Measurements from ENCODE around the gene TFDP1. TPM values are rescaled to one million over a fixed set of nuclear protein-coding genes. Genes with fewer than 3 reads are reported as not detected.

The TFDP1 gene
- total RNA-seq, 4 donors from 2014 or later, result 24.3 to 164 (median 49.1) TPM

DNA sequence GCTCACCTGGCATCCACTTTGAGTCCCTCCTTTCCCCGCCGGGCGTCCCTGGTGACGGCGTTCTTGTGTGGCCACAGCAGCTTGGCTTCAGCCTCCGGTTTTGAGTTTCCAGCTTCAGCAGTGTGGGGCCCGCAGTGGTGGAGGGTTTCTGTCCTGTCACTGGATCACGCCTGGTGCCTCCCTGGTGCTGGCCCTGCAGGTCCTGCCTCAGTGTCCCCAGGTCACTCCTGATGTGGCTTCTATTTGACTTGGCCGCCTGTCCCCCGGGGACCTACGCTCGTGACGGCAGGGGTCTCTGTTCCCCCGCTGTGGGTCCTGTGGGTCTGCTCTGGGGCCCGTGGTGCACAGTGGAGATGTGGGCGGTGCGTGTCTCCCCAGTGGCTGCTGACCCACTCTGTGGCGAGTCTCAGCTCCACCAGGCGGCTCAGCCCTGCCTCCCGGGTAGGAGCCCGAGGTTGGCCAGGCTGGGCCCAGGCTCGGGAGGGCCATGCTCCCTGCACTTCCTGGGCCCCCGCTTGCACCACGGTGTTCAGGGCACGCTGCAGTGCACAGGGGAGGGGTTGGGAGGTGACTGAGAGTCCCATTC lies 71.5 kb downstream of the TFDP1 start:
- no peaks in the 10 kb centered on the region for H3K9me3 ChIP-seq
- in situ Hi-C loops (cut with MboI; ENCODE audit: low pct_ligation_motif_present in 1 of 4, low pct_unique_long_range_greater_than_20kb in 1 of 4, low sequenced_read_pairs in 3 of 4), result no loop called here
- 85% methylated on average over 14 of the region's 25 CpGs; no CpG with 5 or more reads in 1 of the 2 donors for WGBS, 2 donors (ENCODE audit: low coverage in 1 of 2)
- H3K4me1 ChIP-seq, result peaks cover 0 to 3% (median 0%) of the 10 kb centered on the region in 4 donors
- no peak for TF ChIP-seq EP300 (IDR thresholded peaks at IDR 0.05; ENCODE audit: low read depth)
- no peak for TF ChIP-seq POLR2A (IDR thresholded peaks at IDR 0.05)
- TF ChIP-seq POLR2AphosphoS5 (IDR thresholded peaks at IDR 0.05), result no peak
- TF ChIP-seq CTCF (IDR thresholded peaks at IDR 0.05), result no peak
- H3K4me3 ChIP-seq, result no peak overlapping the region
- no peaks in the 10 kb centered on the region for H3K36me3 ChIP-seq
- no peak overlapping the region for H3K27ac ChIP-seq
- DNase-seq, result peak; percentile 7
- no peaks in the 10 kb centered on the region for H3K27me3 ChIP-seq
- intact Hi-C loops (cut with DNase I; ENCODE audit: low total_unique reads), result no loop called here

DNA sequence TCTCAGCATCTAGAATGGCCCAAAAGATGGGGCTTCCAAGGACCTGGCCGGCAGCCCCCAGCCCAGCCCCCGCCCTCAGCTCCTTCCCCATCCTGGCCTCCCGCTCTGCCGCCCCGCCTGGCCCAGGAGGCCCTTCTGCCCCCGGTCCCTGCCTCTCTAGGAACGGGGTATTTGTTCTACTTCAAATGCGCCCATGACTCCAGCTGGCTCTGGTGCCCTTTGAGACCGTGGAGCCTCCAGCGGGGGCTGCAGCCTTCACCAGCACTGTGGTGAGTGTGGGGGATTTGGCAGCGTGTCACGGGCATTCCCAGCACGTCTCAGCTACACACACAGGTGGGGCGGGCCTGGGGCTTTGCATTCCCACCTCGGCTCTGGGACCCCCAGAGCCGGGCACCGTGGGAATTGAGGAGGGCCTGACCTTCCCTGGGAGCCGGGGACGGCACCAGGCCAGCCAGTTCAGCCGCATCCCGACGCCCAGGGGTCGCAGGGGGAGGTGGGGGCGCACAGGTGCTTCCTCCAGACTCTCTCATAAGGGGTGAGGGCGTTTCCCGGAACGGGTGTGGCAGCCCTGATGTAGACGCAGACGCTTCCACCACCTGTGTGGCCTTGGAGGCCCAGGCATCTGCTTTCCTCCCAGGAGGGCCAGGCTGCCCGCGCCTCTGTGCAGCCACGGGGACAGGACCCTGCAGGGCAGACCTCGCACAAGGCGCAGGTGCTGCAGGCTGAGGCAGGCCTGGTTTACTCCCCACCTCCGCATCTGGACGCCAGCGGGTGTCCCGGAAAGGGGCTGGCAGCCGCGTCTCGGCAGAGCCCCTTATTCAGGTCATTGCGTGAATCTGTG lies 72.5 kb downstream of the TFDP1 start:
- no peaks in the 10 kb centered on the region for H3K36me3 ChIP-seq
- H3K9me3 ChIP-seq, result peaks cover 0 to 5% of the 10 kb centered on the region in 2 donors
- in situ Hi-C loops (cut with MboI; ENCODE audit: low pct_ligation_motif_present in 1 of 4, low pct_unique_long_range_greater_than_20kb in 1 of 4, low sequenced_read_pairs in 3 of 4), result no loop called here
- WGBS, 2 donors (ENCODE audit: low coverage in 1 of 2), result 66% methylated on average over 41 of the region's 42 CpGs; no CpG with 5 or more reads in 1 of the 2 donors
- H3K27ac ChIP-seq, result no peak overlapping the region
- no peak for TF ChIP-seq POLR2AphosphoS5 (IDR thresholded peaks at IDR 0.05)
- TF ChIP-seq POLR2A (IDR thresholded peaks at IDR 0.05), result no peak
- no peak overlapping the region for H3K4me3 ChIP-seq
- H3K27me3 ChIP-seq, result no peaks in the 10 kb centered on the region
- DNase-seq, result peak; percentile 17
- H3K4me1 ChIP-seq, result peaks cover 0 to 3% (median 0%) of the 10 kb centered on the region in 4 donors
- intact Hi-C loops (cut with DNase I; ENCODE audit: low total_unique reads), result no loop called here

DNA sequence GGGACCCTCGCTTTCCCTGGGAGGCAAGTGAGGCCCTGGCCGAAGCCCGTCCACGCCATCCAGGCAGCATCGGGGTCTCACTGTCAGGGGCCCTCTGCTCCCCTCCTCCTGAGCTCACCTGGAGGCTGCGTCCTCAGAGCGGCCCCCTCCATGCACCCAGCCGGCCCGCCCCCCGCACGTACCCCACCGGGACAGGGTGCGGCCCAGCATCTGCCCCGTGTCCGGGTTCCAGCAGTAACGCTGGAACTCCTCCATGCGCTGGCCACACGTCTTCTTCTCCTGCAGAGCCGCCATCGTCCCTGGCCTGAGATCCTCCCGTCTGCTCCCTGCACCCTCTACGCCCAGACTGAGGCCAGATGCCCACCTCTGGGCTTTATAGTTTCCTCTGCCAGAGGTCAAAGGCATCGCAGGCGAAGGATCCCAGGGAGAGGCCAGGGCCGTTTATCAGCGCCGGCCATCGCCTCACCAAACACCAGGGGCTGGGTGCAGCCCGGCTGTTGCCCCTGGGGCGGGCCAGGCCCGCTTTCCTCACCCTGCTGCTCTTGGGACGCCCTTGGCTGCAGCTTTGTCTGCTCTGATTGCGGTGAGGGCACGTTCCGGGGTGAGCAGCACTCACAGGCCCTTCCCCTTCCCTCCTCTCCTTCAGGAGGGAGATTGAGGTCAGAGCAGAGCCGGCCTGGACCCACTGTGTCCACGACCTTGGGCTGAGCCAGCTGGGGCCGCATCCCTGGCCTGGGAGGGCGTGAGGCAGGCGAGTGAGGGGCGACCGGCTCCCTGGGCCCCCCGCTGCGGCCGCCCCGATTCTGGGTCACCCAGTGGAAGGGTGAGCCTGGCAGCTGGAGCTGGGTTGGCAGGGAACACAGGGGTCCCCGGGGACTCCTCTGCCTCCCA lies 73.5 kb downstream of the TFDP1 start, which contains the start of gene ATP4B:
Gene ATP4B, minus strand, starts transcription at position 348 of the 891 bp plus-strand sequence. Its CDS starts 54 bp downstream, at position 294.
- Histone ChIP-seq H3K36me3 (no peaks in the 10 kb centered on the region), H3K4me1 (peaks cover 0 to 3% (median 0%) of the 10 kb centered on the region in 4 donors), H3K9me3 (peaks cover 0 to 5% of the 10 kb centered on the region in 2 donors), H3K4me3 (no peak within 1 kb of the TSS), H3K27me3 (no peaks in the 10 kb centered on the region), H3K27ac (no peak within 1 kb of the TSS)
- peak; percentile 6 for DNase-seq
- in situ Hi-C loops (cut with MboI; ENCODE audit: low pct_ligation_motif_present in 1 of 4, low pct_unique_long_range_greater_than_20kb in 1 of 4, low sequenced_read_pairs in 3 of 4) (no loop called here), intact Hi-C loops (cut with DNase I; ENCODE audit: low total_unique reads) (no loop called here)
- TF ChIP-seq POLR2AphosphoS5 (IDR thresholded peaks at IDR 0.05) (no peak), POLR2A (IDR thresholded peaks at IDR 0.05) (no peak), CTCF (IDR thresholded peaks at IDR 0.05) (no peak), EP300 (IDR thresholded peaks at IDR 0.05; ENCODE audit: low read depth) (no peak)
- WGBS, 2 donors (ENCODE audit: low coverage in 1 of 2), result 90% methylated on average over 33 of the region's 47 CpGs; no CpG with 5 or more reads in 1 of the 2 donors

- no peak for TF ChIP-seq POLR2AphosphoS5 (IDR thresholded peaks at IDR 0.05)
- no peak for TF ChIP-seq EP300 (IDR thresholded peaks at IDR 0.05; ENCODE audit: low read depth)
- no peak for TF ChIP-seq CTCF (IDR thresholded peaks at IDR 0.05)
- no peaks in the 10 kb centered on the region for H3K27me3 ChIP-seq
- peak; percentile 3 for DNase-seq
- no peak overlapping the region for H3K27ac ChIP-seq
- intact Hi-C loops (cut with DNase I; ENCODE audit: low total_unique reads) (no loop called here), in situ Hi-C loops (cut with MboI; ENCODE audit: low pct_ligation_motif_present in 1 of 4, low pct_unique_long_range_greater_than_20kb in 1 of 4, low sequenced_read_pairs in 3 of 4) (no loop called here)
- WGBS, 2 donors (ENCODE audit: low coverage in 1 of 2), result 66% methylated on average over 14 of the region's 14 CpGs; no CpG with 5 or more reads in 1 of the 2 donors
- peaks cover 0 to 5% of the 10 kb centered on the region in 2 donors for H3K9me3 ChIP-seq
- H3K4me3 ChIP-seq, result no peak overlapping the region
- peaks cover 0 to 3% (median under 1%) of the 10 kb centered on the region in 4 donors for H3K4me1 ChIP-seq
- H3K36me3 ChIP-seq, result no peaks in the 10 kb centered on the region
These were observed 74.3 kb downstream of the TFDP1 start for GRCh38 chr13:113658836-113659235.

Data from transverse colon (tissue), 4 donors.